ENCODE results near the gene TBXAS1.

TBXAS1 gene

GRCh38 chr7:139995017-139995915 is 166.2 kb downstream of the TBXAS1 start:
- no peak overlapping the region for H3K27ac ChIP-seq (ENCODE audit: extremely low read depth, low read depth, low read length)
- no peaks in the 10 kb centered on the region for H3K4me1 ChIP-seq (ENCODE audit: control insufficient read depth, insufficient read depth, low read length)
- H3K36me3 ChIP-seq (ENCODE audit: control insufficient read depth in 2 of 2, insufficient read depth in 1 of 2, low read length in 2 of 2), result no peaks in the 10 kb centered on the region
- no peaks in the 10 kb centered on the region for H3K9me3 ChIP-seq (ENCODE audit: control insufficient read depth, insufficient read depth, low read depth, low read length)
- CTCF ChIA-PET, result interaction anchor here (0.7 to 1.5 kb wide), 2 partner anchors 11 to 353 kb away, joined by 3 read pairs; no protein-coding TSS in a partner anchor
- POLR2A ChIA-PET, result no interaction called here
- TF ChIP-seq ZNF302 (tag by site-specific recombination; IDR thresholded peaks at IDR 0.05; ENCODE audit: low read depth) (no peak), KLF16 (tag by site-specific recombination; IDR thresholded peaks at IDR 0.05) (no peak), ZNF221 (tag by site-specific recombination; IDR thresholded peaks at IDR 0.05; ENCODE audit: borderline replicate concordance) (no peak), ZNF560 (tag by site-specific recombination; IDR thresholded peaks at IDR 0.05; ENCODE audit: borderline replicate concordance) (no peak), ZNF664 (tag by site-specific recombination; IDR thresholded peaks at IDR 0.05) (no peak), ZSCAN30 (tag by site-specific recombination; IDR thresholded peaks at IDR 0.05) (no peak), ZNF626 (tag by site-specific recombination; IDR thresholded peaks at IDR 0.05) (no peak), ZNF76 (tag by site-specific recombination; IDR thresholded peaks at IDR 0.05; ENCODE audit: borderline replicate concordance, low read depth) (no peak), ZNF548 (tag by site-specific recombination; IDR thresholded peaks at IDR 0.05) (no peak), OSR2 (tag by site-specific recombination; IDR thresholded peaks at IDR 0.05) (no peak), ZNF24 (tag by site-specific recombination; IDR thresholded peaks at IDR 0.05) (no peak), ZNF473 (tag by site-specific recombination; IDR thresholded peaks at IDR 0.05) (no peak), RBAK (tag by site-specific recombination; IDR thresholded peaks at IDR 0.05) (no peak), ATF2 (tag by site-specific recombination; IDR thresholded peaks at IDR 0.05; ENCODE audit: low read depth) (no peak), ZNF311 (tag by site-specific recombination; IDR thresholded peaks at IDR 0.05; ENCODE audit: borderline replicate concordance) (no peak), ZNF114 (tag by site-specific recombination; IDR thresholded peaks at IDR 0.05) (no peak), FEZF1 (tag by site-specific recombination; IDR thresholded peaks at IDR 0.05) (no peak)
- H3K4me3 ChIP-seq (ENCODE audit: low read depth, low read length), result no peak overlapping the region

- CTCF ChIA-PET, result interaction anchor here (0.7 to 1.8 kb wide), 3 partner anchors 353 to 498 kb away, joined by 3 to 8 read pairs (median 7); no protein-coding TSS in a partner anchor
- H3K36me3 ChIP-seq (ENCODE audit: control insufficient read depth in 2 of 2, insufficient read depth in 1 of 2, low read length in 2 of 2), result no peaks in the 10 kb centered on the region
- no peak for TF ChIP-seq ZNF561 (tag by site-specific recombination; IDR thresholded peaks at IDR 0.05; ENCODE audit: borderline replicate concordance)
- no peak for TF ChIP-seq KLF10 (tag by site-specific recombination; IDR thresholded peaks at IDR 0.05)
- TF ChIP-seq ZNF555 (tag by site-specific recombination; conservative IDR thresholded peaks at IDR 0.05), result no peak
- no peak for TF ChIP-seq ZNF37A (tag by site-specific recombination; IDR thresholded peaks at IDR 0.05)
- TF ChIP-seq ZEB2 (tag by site-specific recombination; IDR thresholded peaks at IDR 0.05), result no peak
- TF ChIP-seq ZNF747 (tag by site-specific recombination; IDR thresholded peaks at IDR 0.05), result no peak
- TF ChIP-seq ZNF768 (tag by site-specific recombination; IDR thresholded peaks at IDR 0.05), result no peak
- no peak for TF ChIP-seq WT1 (tag by site-specific recombination; IDR thresholded peaks at IDR 0.05)
- TF ChIP-seq ZNF157 (tag by site-specific recombination; IDR thresholded peaks at IDR 0.05), result no peak
- no peak for TF ChIP-seq ZNF155 (tag by site-specific recombination; IDR thresholded peaks at IDR 0.05)
- TF ChIP-seq ZNF280C (tag by site-specific recombination; IDR thresholded peaks at IDR 0.05), result no peak
- TF ChIP-seq ZNF76 (tag by site-specific recombination; IDR thresholded peaks at IDR 0.05; ENCODE audit: borderline replicate concordance, low read depth), result no peak
- no peak for TF ChIP-seq ZFHX2 (tag by site-specific recombination; conservative IDR thresholded peaks at IDR 0.05)
- no peak for TF ChIP-seq ZNF23 (tag by site-specific recombination; IDR thresholded peaks at IDR 0.05; ENCODE audit: borderline replicate concordance)
- no peak for TF ChIP-seq ZBTB20 (tag by site-specific recombination; IDR thresholded peaks at IDR 0.05)
- no peak for TF ChIP-seq ZNF664 (tag by site-specific recombination; IDR thresholded peaks at IDR 0.05)
- TF ChIP-seq ZNF623 (tag by site-specific recombination; IDR thresholded peaks at IDR 0.05), result no peak
- no peak overlapping the region for H3K4me3 ChIP-seq (ENCODE audit: low read depth, low read length)
- H3K27ac ChIP-seq (ENCODE audit: extremely low read depth, low read depth, low read length), result no peak overlapping the region
- H3K4me1 ChIP-seq (ENCODE audit: control insufficient read depth, insufficient read depth, low read length), result no peaks in the 10 kb centered on the region
- H3K9me3 ChIP-seq (ENCODE audit: control insufficient read depth, insufficient read depth, low read depth, low read length), result no peaks in the 10 kb centered on the region
- POLR2A ChIA-PET, result no interaction called here
These were observed 169.5 kb downstream of the TBXAS1 start for GRCh38 chr7:139998572-139998971.
